ENCODE results near the gene SPINT2. TPM values are rescaled to one million over a fixed set of nuclear protein-coding genes. Genes with fewer than 3 reads are reported as not detected.
"Not testable (repeated sequence)": the region's sequence is repeated elsewhere in the genome, so short reads cannot be mapped to it uniquely, and the experiment has no call there.

The SPINT2 gene
- total RNA-seq, 1 experiment from 2014 or later = 3.3 TPM

DNA sequence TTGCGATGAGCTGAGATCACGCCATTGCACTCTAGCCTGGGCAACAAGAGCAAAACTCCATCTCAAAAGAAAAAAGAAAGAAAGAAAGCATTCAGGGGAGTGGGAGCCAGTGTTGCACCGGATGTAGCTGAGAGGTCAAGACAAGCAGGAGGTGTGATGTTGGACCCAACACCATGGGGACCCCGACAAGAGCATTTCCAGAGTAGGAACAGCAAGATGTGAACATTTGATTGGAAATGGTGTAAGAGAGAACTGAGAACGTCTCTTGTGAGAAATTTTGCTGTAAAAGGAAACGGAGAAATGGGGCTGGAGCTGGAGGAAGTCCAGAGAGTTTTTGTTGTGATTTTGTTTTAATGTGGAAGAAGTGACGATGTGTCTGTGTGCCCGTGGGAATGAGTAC is 24.6 kb upstream of the SPINT2 start:
- no peak for DNase-seq (ENCODE audit: low read depth)

DNA sequence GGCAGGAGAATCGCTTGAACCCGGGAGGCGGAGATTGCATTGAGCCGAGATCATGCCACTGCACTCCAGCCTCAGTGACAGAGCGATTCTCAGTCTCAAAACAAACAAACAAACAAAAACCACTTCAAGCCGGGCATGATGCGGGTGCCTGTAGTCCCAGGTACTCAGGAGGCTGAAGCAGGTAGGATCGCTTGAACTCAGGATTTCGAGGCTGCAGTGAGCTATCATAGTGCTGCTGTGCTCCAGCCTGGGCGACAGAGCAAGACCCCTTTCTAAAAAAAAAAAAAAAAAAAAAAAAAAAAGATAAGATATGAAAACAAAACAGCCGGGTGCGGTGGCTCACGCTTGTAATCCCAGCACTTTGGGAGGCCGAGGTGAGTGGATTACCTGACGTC is 21.1 kb upstream of the SPINT2 start:
- DNase-seq (ENCODE audit: low read depth) = no peak

DNA sequence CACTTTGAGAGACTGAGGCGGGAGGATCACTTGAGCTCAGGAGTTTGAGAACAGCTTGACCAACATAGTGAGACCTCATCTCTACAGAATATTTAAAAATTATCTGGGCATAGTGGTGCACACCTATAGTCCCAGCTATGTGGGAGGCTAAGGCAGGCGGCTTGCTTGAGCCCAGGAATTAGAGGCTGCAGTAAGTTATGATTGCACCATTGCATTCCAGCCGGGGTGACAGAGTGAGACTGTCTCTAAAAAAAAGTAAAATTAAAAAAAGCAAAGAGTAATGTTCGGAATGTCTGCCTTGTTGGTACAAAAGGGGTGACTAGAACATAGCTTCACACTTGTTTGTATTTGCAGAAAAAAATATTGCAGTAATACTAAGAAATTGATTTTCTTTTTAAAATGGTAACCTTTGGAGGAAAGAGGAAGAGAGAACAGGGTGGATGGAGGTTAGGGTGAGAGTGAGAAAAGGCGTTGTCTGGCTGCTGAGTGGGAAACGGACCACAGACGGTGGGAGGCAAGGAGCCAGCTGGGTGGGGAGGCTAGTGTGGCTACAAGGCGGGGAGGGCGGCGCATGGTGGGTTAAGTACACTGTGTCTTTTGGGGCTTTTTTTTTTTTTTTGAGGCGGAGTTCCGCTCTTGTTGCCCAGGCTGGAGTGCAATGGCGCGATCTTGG is 18.4 kb upstream of the SPINT2 start:
- DNase-seq (ENCODE audit: low read depth) = no peak

GRCh38 chr19:38247126-38247525 is 17.2 kb upstream of the SPINT2 start:
- DNase-seq (ENCODE audit: low read depth) = no peak

DNA sequence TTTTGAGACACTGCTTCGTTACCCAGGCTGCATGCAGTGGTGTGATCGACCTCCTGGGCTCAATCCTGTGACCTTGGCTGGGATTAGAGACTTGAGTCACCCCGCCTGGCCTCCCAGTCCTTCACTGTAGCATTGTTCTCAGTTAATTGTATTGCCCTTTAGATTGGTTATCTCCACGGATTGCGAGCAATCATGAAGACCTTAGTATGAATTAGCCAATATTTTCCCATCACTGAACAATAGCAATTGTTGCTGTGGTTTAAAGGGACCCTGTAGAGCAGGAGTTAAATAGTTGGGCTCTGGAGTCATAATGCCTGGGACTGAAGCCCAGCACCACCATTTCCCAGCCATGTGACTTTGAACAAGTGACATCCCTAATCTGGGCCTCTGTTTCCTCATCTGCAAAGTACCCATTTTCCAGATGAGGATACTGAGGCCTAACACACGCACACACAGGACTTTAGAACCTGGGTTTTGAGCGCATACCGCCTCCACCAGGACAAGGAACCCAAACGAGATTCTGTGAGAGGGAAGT is 16.6 kb upstream of the SPINT2 start:
- no peak for DNase-seq (ENCODE audit: low read depth)

DNA sequence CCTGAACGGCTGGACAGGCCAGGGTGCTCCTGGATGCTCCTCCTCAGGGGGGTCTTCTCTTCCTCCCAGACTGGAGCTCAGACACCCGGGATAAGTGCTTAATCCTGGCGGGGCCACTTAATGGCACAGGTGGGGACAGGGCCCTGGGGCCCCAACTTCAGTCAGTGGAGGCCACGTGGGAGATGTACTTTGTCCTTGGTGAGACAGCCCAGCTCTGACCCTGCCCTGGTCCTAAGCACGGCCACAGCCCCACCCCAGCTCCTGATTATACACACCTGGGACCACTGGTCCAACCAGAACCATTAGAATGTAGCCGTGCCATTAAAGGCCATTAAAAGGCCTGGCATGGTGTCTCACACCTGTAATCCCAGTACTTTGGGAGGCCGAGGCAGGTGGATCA is 16.0 kb upstream of the SPINT2 start:
- DNase-seq (ENCODE audit: low read depth) = no peak

- DNase-seq (ENCODE audit: low read depth) = no peak
Measured at GRCh38 chr19:38250428-38250820, 13.9 kb upstream of the SPINT2 start.

DNA sequence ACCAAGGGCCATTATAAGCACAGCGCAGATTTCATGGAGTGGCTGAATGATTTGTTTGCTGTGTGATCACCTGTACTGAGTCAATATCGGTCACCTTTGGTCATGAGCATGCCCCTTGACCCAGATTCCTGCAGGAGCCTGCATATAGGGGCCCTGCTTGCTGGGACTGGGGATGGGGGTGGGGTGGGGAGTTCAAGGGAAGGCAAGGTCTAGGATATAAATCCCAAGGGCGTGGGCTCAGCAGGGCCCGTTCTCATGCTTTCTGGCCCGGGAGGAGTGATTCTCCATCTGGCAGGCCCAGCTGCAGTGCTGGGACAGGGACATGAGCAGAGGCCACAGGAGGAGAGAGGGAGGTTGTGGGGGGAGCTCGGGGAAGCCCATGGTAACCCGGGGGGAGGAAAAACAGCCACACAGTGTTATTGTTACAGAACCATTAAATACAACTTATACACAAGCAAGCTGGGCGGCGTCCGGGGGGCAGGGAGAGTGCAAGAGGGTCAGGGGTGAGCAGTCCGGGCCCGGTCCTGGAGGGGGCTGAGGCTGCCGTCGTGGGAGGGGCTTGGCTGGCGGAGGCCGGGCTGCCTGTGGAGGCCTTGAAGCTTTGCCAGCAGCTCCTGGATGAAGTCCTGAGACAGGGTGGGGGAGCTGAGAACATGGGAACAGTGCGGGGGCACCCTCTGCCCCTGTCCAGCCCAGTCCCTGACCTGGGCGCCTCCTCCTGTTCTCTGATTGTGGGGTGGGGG is 13.4 kb upstream of the SPINT2 start:
- DNase-seq (ENCODE audit: low read depth) = no peak

DNA sequence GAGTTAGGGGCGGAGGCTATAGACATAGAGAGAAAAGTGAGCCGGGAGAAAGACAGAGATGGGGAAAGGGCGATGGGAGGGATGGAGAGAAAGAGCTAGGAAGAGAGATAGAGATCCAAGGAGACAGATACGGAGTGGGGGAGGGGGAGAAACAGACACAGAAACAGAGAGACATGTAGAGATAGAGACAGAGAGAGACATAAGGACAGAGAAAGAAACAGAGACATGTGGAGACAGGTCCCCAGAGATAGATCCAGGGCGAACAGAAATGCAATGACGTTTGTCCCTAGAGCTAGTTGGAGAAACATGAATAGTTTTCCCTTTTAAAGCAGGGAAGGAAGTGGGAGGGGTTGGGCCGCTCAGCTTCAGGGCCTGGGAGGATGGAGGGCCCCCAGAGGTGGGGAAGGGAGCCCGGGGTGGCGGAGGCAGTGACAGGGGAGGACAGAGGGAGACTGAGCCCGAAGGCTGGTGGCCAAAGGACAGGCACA is 12.8 kb upstream of the SPINT2 start:
- no peak for DNase-seq (ENCODE audit: low read depth)

DNA sequence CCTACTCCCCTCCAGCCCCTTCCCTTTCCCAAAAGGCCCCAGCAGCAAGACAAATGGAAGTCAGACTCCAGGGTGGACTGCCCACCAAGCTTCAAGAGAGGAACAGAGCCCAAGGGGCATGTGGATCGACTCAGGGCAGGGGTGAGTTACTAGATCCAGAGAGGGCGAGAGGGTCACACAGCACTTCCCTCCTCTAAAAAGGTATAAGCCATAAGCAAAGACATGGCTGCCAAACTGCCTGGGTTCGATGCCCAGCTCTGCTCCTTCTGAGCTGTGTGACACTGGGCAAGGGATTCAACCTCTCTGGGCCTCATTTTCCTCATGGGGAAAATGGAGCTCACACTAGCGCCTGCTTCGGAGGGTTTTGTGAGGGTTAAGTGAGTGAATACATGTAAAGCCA is 12.0 kb upstream of the SPINT2 start:
- no peak for DNase-seq (ENCODE audit: low read depth)

- no peak for DNase-seq (ENCODE audit: low read depth)
Measured at GRCh38 chr19:38252941-38253691, 11.3 kb upstream of the SPINT2 start.

DNA sequence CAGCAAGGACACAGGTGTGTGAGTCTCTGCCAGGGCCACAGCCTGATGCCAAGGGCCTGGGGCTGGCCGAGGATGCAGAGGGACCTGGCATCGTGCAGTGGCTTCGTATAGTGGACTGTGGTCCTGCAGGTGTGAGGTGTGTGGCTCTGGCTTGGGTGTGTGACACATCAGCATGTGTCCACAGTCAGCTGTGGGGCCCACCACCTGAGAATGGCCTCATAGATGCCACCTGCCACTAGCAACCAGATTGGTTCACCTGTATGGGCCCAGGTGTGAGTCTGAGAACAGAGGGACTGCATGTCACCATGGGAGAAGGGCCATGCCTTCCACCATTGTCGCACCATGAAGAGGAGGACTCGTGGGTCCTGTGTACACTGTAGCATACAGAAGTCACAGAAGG is 10.6 kb upstream of the SPINT2 start:
- DNase-seq (ENCODE audit: low read depth) = no peak

- no peak for DNase-seq (ENCODE audit: low read depth)
Measured at GRCh38 chr19:38255383-38256014, 8.9 kb upstream of the SPINT2 start.

DNA sequence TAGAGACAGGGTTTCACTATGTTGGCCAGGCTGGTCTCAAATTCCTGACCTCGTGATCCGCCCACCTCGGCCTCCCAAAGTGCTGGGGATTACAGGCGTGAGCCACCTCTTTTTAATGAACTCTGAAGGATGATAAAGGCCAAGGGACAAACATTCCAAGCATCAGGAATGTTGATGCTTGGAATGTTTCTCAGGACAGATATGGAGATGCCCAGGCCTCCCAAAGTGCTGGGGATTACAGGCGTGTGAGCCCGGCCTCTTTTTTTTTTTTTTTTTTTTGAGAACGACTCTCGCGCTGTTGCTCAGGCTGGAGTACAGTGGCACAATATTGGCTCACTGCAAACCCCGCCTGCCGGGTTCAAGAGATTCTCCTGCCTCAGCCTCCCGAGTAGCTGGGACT is 2.4 kb upstream of the SPINT2 start:
- not testable (repeated sequence) for DNase-seq (ENCODE audit: low read depth)

DNA sequence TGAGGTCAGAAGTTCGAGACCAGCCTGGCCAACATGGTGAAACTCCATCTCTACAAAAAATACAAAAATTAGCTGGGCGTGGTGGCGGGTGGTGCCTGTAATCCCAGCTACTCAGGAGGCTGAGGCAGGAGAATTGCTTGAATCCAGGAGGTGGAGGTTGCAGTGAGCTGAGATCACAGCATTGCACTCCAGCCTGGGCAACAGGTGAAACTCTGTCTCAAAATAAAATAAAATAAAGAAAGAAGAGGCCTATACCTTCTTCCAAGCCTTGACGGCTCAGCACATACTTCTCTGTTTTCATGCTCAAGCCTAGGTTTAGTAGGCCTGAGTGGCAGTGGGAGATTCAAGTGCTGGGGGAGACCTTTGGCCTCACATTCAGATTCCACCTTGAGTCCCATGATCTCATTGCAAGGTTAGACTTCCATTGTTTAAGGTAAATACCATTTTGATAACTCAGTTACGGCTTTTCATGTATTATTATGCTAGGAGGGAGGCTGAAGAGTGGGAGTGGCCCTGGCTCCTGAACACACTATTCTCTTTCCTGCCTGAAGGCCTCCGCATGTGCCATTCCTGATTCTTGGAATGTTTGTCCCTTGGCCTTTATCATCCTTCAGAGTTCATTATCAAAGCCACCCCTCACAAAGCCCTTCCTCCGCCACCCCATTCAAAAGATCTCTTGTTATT is 1.6 kb upstream of the SPINT2 start:
- no peak for DNase-seq (ENCODE audit: low read depth)

DNA sequence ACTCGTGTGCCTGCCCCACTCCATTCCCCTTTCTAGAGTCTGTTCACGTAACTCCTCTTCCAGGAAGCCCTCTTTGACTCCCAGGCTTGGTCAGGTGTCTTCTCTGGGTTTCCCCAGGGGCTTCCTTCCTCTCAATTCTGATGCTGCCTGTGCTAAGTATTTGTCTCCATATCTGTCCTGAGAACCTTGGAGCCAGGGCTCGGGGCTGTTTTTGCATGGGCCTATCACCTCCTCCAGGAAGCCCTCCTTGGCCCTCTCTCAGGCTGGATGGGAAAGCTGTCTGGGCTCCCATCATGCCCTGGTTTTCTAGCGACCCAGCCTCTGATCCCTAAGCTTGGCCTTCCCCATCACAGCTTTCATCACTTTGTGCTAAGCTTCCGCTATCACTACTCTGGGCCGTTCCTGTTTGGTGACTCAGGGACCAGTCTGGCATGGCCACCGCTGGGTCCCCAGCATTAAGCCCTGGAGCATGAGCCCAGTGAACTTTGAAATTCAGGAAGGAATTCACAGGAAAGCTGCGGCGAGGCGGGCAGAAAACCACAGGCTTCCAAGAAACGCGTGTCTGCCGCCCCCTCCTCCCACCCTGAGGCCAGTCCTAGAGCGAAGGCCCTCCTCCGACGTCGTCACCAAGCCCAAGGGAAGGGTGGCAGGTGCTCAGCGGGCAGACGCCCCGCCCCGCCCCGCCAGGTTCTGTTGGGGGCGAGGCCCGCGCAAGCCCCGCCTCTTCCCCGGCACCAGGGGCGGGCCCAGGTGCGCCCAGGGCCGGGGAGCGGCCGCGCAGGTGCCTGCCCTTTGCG is 486 bp upstream of the SPINT2 start:
- peak; percentile 66 for DNase-seq (ENCODE audit: low read depth)

GRCh38 chr19:38265213-38265861 is 964 bp downstream of the SPINT2 start:
- no peak for DNase-seq (ENCODE audit: low read depth)

DNA sequence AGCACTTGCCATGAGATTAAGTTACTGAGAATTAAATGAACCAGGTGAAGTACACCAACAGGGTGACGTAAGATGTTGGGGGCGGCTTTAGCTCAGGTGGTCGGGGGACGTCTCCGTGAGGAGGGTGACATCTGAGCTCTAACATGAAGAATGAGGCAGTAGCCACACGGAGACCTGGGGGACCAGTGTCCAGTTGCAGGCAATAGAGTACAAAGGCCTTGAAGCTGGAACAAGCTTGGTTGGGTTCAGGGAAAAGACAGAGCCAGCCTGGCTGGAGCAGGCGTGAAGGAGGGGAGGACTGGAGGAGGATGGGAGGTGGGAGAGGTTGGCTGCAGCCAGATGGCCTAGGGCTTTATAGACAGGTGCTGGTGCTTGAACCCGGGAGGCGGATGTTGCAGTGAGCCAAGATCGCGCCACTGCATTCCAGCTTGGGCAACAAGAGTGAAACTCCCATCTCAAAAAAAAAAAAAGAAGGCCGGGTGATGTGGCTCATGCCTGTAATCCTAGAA is 1.6 kb downstream of the SPINT2 start:
- DNase-seq (ENCODE audit: low read depth) = no peak

- DNase-seq (ENCODE audit: low read depth) = peak; percentile 72
Measured at GRCh38 chr19:38266981-38267597, 2.7 kb downstream of the SPINT2 start.

Measured in Daoy (cell line).